Occipital lobe (tissue), 2 donors: ENCODE results near the gene NKAIN2. TPM values are rescaled to one million over a fixed set of nuclear protein-coding genes. Genes with fewer than 3 reads are reported as not detected.
"Not testable (repeated sequence)": the region's sequence is repeated elsewhere in the genome, so short reads cannot be mapped to it uniquely, and the experiment has no call there.

ENCODE experiments used
- DNase-seq: peaks from one replicate; lab custom pipeline; 2025; lab: John Stamatoyannopoulos, UW
- total RNA-seq: library from RNA; depleted of rRNA; stranded (reverse); fragments of >200 nt; gene quantifications from one replicate; pipeline ENCODE4 v1.2.3, GENCODE V29; 2014

The NKAIN2 gene
- total RNA-seq, 1 donor from 2014 or later, result 130 TPM

DNA sequence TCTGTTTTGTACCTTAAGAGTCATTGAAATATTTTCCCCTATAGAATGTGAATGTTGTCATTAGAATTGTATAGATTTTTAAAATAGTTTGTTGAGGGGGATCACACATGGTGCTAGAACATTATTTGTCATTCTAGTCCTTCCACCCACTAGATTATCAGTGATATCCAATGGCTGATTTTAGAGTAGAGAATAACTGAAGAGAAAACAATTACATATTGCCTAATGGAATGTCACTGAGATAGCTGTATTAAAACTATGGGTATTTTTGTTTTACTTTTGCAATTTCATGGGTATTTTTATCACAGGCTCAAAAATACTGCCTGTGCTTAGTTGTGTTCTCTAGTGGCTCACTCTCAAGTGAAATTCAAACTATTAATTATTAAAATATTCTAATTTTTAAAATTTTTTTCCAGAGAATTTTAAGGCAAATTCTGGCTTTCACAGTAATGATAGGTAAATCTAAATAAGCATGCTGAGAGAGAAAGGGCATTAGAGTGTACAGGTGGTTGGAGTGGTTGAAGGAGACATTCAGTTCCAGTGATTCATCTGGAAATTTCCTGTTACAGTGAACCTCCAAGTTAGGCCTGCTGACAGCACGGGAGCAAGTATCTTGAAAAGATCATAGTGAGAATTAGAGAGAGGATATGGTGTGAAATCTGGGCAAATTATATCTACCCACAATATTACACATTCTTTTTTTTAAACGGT lies 399.6 kb downstream of the NKAIN2 start:
- no peak for DNase-seq

DNA sequence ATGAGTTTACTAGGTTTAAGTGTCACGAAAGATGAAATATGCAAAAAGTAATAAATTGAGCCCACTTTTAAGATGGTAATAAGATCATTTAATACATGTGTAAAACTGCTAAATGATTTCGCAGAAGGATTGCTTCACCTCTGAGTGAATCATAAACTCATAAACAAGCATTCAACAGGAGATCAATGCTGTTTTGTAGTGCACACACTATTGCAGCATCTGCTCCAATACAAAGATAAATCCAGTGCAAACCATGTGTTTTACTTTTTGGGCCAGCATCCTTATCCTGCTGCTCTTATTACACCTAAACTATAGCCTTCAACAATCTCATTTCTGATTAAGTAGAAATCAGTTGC lies 400.1 kb downstream of the NKAIN2 start:
- no peak for DNase-seq

DNA sequence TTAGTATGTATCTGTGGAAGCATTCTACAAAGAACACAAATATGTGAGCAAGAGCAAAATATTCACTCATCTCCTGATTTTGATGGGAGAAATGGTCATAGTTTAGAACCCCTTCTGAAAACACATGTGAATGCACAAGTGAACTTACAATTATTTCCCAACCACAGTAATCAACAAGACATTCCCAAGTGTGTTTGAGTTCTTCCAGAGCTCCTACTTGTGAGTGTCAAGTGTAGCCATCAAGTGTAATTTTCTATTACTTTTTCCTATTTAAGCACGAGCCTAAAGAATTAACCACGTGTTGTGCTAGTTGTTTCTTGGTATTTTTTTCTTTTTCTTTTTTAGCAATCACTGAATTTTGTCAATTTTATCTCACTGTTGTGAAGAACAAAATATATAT lies 402.3 kb downstream of the NKAIN2 start:
- no peak for DNase-seq

- no peak for DNase-seq
Observed at GRCh38 chr6:124223611-124224345, 420.1 kb downstream of the NKAIN2 start.

DNA sequence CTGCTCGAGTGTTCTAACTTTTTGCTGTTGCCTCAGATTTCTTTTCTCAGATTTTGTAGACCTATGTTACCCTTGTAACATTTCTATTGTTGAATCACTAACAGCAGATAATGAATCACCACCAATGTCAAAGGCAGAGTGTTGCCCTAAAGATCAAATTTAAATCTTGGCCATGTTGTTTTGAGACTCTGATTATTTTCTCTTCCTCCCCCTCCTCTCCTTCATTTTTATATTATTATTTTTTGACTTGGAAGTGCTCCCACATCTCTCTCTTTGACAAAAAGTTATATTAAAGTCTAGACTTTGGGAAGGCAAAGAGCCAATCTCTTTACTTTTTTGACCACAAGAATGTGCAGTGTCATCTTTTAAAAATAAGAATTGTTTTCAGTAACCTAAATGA lies 422.7 kb downstream of the NKAIN2 start:
- no peak for DNase-seq

GRCh38 chr6:124233221-124233620 lies 429.6 kb downstream of the NKAIN2 start:
- no peak for DNase-seq

GRCh38 chr6:124234801-124235200 lies 431.1 kb downstream of the NKAIN2 start:
- no peak for DNase-seq

GRCh38 chr6:124237911-124238310 lies 434.2 kb downstream of the NKAIN2 start:
- no peak for DNase-seq

DNA sequence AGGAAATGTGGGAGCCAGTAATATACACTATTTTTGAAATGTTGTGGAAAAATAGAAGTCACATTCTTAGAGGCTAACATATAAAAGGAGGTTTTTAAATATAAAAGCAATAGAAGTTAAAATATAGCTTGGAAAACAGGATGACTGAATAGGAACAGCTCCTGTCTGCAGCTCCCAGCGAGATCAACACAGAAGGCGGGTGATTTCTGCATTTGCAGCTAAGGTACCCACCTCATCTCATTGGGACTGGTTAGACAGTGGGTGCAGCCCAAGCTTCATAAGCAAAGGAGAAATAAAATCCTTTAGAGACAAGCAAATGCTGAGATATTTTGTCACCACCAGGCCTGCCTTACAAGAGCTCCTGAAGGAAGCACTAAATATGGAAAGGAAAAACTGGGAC lies 434.7 kb downstream of the NKAIN2 start:
- DNase-seq, result not testable (repeated sequence)

- no peak for DNase-seq
Observed at GRCh38 chr6:124254941-124255685, 451.4 kb downstream of the NKAIN2 start.

DNA sequence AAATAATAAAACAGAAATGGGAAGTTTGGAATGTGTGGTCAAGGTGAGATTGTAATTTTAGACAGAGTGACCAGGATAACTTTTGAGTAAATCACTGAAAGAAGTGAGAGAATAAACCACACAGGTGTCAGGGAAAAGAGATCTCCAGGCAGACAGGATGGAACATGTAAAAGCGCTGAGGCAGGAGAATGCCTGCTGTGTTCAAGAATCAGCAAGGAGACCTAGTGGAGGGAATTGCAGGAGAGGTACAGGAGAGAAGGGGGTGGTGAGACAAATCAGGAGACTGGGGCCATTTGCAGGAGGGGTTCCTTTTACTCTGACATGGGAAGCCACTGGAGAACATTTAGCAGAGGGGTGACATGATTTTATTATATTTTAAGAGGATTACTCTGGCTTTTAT lies 456.7 kb downstream of the NKAIN2 start:
- no peak for DNase-seq

DNA sequence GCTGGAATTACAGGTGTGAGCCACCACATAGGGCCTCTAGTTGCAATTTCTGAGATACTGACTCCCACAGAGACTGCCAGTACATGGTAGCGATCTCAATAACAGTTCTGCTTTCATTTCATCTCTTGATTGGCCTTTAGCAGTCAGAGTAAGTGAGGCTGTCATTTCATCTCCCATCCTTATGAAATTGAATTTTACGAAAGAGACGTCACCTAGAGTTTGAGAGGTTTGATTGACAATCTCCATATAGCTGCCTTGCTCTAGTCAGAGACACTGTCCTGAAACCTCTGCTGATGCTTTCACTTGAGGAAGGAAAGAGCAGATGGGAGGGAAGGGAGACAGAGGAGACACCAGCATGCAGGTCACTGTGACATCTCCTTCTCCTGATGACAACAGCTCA lies 466.1 kb downstream of the NKAIN2 start:
- no peak for DNase-seq

DNA sequence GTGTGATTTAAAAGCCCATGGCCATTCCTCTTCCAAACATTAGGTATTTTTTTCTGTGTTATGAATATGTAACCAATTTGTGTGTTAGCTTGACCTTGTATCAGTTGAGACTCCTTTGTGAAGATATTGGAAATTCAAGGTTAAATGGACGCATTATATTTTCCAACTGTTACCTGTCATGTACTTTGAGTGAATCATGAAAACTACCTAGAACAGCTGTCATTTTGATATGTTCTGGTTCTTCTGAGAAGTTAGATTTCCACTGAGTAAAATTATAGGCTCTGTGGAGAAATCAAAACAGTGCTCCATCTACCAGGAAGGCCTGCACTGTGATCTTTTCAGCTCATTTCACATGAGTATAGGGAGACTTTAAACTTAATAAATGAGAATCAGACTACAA lies 470.0 kb downstream of the NKAIN2 start:
- DNase-seq, result no peak

- DNase-seq, result no peak
Observed at GRCh38 chr6:124282541-124282940, 478.9 kb downstream of the NKAIN2 start.

DNA sequence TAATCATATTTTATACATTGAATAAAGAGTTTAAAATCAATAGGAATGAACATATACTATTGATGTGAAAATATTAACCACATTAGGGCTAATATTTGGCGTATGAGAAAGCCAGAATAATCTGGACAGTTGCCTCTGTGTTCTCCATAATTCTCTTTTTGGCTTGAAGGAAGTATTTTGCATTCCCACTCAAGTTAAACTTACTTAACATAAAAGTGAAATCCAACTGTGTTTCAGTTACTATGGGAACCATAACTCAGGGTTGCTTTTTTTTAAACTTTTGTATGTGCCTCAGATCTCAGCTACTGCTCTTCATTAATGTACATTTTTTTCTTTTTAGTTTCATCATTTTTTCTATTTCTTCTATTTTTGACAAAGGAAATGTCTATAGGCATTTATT lies 479.8 kb downstream of the NKAIN2 start:
- no peak for DNase-seq

DNA sequence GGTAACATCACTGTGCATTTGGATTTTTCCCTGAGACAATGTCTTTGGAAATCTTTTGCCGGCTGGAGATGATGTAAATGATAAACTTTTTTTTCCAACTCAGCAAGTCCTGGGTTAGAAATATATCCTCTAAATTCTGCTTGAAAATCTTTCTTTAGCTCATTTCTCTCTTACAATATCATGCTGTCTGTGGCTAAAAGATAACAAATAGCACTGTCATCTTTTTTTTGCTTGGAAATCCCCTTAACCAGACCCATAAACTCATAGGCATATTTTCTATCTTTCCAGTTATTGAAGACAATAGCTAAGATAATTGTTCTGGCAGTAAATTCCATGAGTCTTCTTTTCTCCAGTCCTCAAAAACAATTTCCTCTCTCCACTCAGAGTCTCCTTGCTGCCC lies 481.5 kb downstream of the NKAIN2 start:
- no peak for DNase-seq

- no peak for DNase-seq
Observed at GRCh38 chr6:124294574-124295200, 491.0 kb downstream of the NKAIN2 start.

DNA sequence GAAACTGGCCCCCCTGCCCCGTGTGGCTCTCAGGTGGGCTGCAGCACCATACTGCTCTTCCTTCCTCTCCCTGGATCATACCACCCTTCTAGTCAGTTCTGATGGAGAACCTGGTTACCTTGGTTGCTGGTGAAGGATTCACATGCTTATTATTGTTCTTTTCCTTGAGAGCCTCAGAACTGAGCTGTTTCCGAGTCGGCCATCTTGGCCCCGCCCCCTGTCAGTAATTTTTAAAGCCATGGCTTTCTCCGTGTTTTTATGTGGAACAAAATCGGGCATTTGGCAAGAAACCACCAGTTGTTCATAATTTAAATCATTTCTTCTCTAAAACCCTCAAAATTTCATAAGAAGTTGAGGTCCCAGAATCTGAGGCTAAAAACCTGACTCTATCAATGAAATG lies 493.8 kb downstream of the NKAIN2 start:
- DNase-seq, result no peak

GRCh38 chr6:124298730-124299129 lies 495.1 kb downstream of the NKAIN2 start:
- no peak for DNase-seq

- DNase-seq, result not testable (repeated sequence)
Observed at GRCh38 chr6:124300907-124301306, 497.2 kb downstream of the NKAIN2 start.

- no peak for DNase-seq
Observed at GRCh38 chr6:124303971-124304370, 500.3 kb downstream of the NKAIN2 start.

DNA sequence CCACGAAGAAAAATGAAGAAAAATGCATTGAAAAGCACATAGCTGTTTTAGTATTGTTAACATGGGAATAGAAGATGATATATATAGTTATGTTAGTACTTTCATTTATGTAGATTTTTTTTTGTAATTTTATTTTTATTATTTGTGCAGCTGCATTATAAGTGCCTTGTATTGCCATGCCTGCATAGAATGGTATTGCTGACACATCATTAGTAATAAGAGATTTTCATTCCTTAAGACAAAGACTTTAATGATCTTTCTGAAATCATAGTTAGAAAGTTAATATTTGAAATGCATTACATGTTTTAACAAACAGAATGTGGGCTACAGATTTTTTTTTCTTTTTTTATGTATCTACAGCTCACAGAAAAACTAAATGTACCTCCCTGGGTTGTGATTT lies 506.5 kb downstream of the NKAIN2 start:
- no peak for DNase-seq
